OCI-LY3 (cell line): ENCODE results near the gene MBL2.

Experiments
- CTCF ChIP-seq: fragments of 200-600, 300-600 bp; sonication (generic); IDR thresholded peaks from 2 replicates; pipeline ENCODE4 v1.5.1; 2014; ENCODE audit warnings: antibody characterized with exemption, low read length, low read depth
- EZH2phosphoT487 ChIP-seq: fragments of 200-600 bp; shearing (Covaris generic); IDR thresholded peaks from 2 replicates; pipeline ENCODE4 v1.6.1; 2018; ENCODE audit warnings: antibody characterized with exemption, mixed run types, low read depth

- TF ChIP-seq CTCF = no peak
- no peak for TF ChIP-seq EZH2phosphoT487
Observed at GRCh38 chr10:52752261-52752660, 20.3 kb downstream of the MBL2 start.
